WI38 (cell line): ENCODE results near the gene ICOS.
"Not testable (repeated sequence)": the region's sequence is repeated elsewhere in the genome, so short reads cannot be mapped to it uniquely, and the experiment has no call there.

Experiments used
- H3K4me3 ChIP-seq: 2 replicates; pipeline ENCODE4 v1.5.1; 2011; ENCODE audit warnings: low read depth, mild to moderate bottlenecking, control low read depth, low read length
- CTCF ChIP-seq: IDR thresholded peaks from 2 replicates; pipeline ENCODE4 v1.5.1; 2012; ENCODE audit warnings: low read depth, mild to moderate bottlenecking, control low read depth, low read length

The ICOS gene

GRCh38 chr2:203915256-203915655 lies 21.3 kb upstream of the ICOS start:
- H3K4me3 ChIP-seq = no peak overlapping the region
- no peak for TF ChIP-seq CTCF

- H3K4me3 ChIP-seq = no peak overlapping the region
- TF ChIP-seq CTCF = no peak
These were observed 19.8 kb upstream of the ICOS start for GRCh38 chr2:203916756-203917155.

- no peak for TF ChIP-seq CTCF
- no peak overlapping the region for H3K4me3 ChIP-seq
These were observed 18.3 kb upstream of the ICOS start for GRCh38 chr2:203918264-203918663.

GRCh38 chr2:203918839-203919238 lies 17.7 kb upstream of the ICOS start:
- no peak overlapping the region for H3K4me3 ChIP-seq
- TF ChIP-seq CTCF = no peak

GRCh38 chr2:203925512-203926158 lies 10.9 kb upstream of the ICOS start:
- H3K4me3 ChIP-seq = no peak overlapping the region
- TF ChIP-seq CTCF = no peak

- no peak overlapping the region for H3K4me3 ChIP-seq
- no peak for TF ChIP-seq CTCF
These were observed 7.7 kb upstream of the ICOS start for GRCh38 chr2:203928849-203929248.

- H3K4me3 ChIP-seq = not testable (repeated sequence)
These were observed 5.3 kb upstream of the ICOS start for GRCh38 chr2:203931262-203931661.

GRCh38 chr2:203934041-203934492 lies 2.5 kb upstream of the ICOS start:
- TF ChIP-seq CTCF = no peak
- no peak overlapping the region for H3K4me3 ChIP-seq
